ENCODE data around the gene ARMH1.
"Not testable (repeated sequence)": the region's sequence is repeated elsewhere in the genome, so short reads cannot be mapped to it uniquely, and the experiment has no call there.

The ARMH1 gene

DNA sequence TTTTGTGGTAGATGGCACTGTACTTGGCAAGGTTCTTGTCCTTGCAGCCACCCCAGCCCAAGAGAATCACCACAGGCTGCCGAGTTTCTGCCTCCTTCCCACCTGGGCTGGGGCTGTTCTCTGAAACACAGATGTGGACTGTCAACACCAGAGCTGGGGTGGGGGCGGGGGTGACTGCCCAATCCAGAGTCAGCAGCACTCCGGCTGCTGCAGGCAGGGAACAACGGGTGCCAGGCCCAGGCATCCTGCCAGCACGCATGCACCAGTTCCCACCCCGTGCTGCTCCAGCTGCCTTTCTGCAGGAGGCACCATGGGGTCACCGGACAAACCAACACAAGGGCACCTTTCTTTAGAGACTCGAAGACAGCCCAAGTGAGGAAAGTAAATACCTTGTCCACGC is 14.3 kb upstream of the ARMH1 start:
- no peak for DNase-seq (ENCODE audit: low read depth)
- TF ChIP-seq, protein P1, sequence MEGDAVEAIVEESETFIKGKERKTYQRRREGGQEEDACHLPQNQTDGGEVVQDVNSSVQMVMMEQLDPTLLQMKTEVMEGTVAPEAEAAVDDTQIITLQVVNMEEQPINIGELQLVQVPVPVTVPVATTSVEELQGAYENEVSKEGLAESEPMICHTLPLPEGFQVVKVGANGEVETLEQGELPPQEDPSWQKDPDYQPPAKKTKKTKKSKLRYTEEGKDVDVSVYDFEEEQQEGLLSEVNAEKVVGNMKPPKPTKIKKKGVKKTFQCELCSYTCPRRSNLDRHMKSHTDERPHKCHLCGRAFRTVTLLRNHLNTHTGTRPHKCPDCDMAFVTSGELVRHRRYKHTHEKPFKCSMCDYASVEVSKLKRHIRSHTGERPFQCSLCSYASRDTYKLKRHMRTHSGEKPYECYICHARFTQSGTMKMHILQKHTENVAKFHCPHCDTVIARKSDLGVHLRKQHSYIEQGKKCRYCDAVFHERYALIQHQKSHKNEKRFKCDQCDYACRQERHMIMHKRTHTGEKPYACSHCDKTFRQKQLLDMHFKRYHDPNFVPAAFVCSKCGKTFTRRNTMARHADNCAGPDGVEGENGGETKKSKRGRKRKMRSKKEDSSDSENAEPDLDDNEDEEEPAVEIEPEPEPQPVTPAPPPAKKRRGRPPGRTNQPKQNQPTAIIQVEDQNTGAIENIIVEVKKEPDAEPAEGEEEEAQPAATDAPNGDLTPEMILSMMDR (conservative IDR thresholded peaks at IDR 0.05; ENCODE audit: low read length) = no peak

GRCh38 chr1:44661781-44662682 is 12.5 kb upstream of the ARMH1 start:
- no peak for DNase-seq (ENCODE audit: low read depth)
- TF ChIP-seq, protein P1 (conservative IDR thresholded peaks at IDR 0.05; ENCODE audit: low read length) = no peak

More for the DNA sequence above, 14.3 kb upstream of the ARMH1 start:
- H3K4me3 ChIP-seq (ENCODE audit: low read length) = no peak overlapping the region

DNA sequence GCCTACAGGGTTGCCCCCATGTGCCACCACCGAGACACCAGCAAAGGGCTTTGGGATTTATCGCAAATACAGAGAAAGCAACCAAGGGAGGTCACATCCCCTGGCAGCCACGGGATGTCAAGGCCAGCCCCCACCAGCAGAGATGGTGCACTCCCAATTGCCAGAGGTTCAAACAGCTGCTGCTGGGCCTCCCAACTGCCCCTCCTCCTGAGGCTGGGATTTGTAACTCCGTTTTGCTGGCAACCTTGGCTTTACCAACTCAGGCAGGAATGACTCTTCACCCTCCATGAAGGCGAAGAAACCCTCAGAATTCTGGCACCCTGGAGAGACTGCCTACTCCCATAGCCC is 11.9 kb upstream of the ARMH1 start:
- DNase-seq (ENCODE audit: low read depth) = no peak
- TF ChIP-seq, protein P1 (conservative IDR thresholded peaks at IDR 0.05; ENCODE audit: low read length) = no peak
- H3K4me3 ChIP-seq (ENCODE audit: low read length) = no peak overlapping the region

More at GRCh38 chr1:44661781-44662682, 12.5 kb upstream of the ARMH1 start:
- H3K4me3 ChIP-seq (ENCODE audit: low read length) = no peak overlapping the region

- TF ChIP-seq, protein P1 (conservative IDR thresholded peaks at IDR 0.05; ENCODE audit: low read length) = no peak
- no peak for DNase-seq (ENCODE audit: low read depth)
- no peak overlapping the region for H3K4me3 ChIP-seq (ENCODE audit: low read length)
Measured at GRCh38 chr1:44663417-44663816, 11.1 kb upstream of the ARMH1 start.

DNA sequence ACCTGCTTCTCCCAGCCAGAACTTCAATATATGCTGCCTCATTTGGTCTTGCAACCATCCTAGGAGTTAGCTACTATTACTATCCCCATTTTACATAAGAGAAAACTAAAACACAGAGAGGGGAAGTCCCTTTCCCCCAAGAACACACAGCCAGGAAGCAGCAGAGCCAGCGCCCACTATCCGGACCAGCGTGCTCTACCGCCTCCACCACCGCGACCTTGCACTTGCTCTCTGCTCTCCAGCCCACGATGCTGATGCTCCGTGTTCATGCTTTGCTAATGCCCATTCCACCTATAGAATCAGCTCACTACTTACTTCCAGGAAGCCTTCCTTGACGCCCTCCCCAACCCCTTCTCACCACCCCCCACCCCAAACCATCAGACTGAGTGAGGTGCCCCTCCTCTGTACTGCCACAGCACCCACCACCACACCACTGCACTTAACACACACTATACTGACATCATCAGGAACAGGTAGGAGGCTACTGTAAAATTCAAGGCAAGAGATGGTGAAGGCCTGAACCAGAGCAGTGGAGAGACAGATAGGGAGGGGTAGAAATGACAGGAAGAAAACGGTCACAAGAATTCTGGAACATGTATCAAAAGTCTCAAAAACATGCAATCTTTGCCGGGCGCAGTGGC is 9.7 kb upstream of the ARMH1 start:
- TF ChIP-seq, protein P1 (conservative IDR thresholded peaks at IDR 0.05; ENCODE audit: low read length) = no peak
- DNase-seq (ENCODE audit: low read depth) = no peak
- H3K4me3 ChIP-seq (ENCODE audit: low read length) = no peak overlapping the region

- H3K4me3 ChIP-seq (ENCODE audit: low read length); DNase-seq (ENCODE audit: low read depth): not testable (repeated sequence)
Measured at GRCh38 chr1:44666719-44667118, 7.8 kb upstream of the ARMH1 start.

- TF ChIP-seq, protein P1 (conservative IDR thresholded peaks at IDR 0.05; ENCODE audit: low read length) = no peak
- DNase-seq (ENCODE audit: low read depth) = no peak
- H3K4me3 ChIP-seq (ENCODE audit: low read length) = no peak overlapping the region
Measured at GRCh38 chr1:44670751-44671640, 3.5 kb upstream of the ARMH1 start.
